Erythroblast (primary cell): Measurements from ENCODE around the gene TTC33.

Experiments
- GATA1 ChIP-seq: IDR thresholded peaks from 2 replicates; pipeline ENCODE4 v1.6.1; 2011; ENCODE audit warnings: low read depth, mild to moderate bottlenecking, control low read depth, low read length, moderate library complexity
- POLR2A ChIP-seq: IDR thresholded peaks from 2 replicates; pipeline ENCODE4 v1.6.1; 2011; ENCODE audit warnings: mild to moderate bottlenecking, low read length

DNA sequence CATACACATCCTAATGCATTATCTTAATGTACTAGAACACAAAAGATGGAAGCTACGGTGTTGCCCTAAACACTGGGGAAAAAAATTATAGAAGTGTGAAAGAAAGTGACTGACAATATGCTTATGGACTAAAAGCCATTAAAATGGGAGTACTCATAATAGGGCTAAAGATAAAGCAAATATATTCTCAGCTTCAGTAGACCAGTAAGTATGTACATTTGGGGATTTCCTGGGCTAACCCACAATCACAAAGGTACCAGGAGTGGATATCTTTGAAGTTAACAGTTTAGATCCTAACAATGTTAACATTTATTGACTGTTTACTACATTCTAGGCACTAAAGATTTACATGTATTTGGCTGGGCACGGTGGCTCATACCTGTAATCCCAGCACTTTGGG is 39.2 kb downstream of the TTC33 start:
- TF ChIP-seq POLR2A (no peak), GATA1 (no peak)
